GM20431 (cell line): ENCODE results near the gene RASSF5.

Experiments
- in situ Hi-C: fragments of 300-500 bp; cut with MseI, MboI; formaldehyde crosslinking; loops from one replicate; pipeline ENCODE4 v1.15.0; 2020; ENCODE audit warnings: low sequenced_read_pairs; ENCODE audit not compliant: unreplicated experiment

RASSF5 gene

DNA sequence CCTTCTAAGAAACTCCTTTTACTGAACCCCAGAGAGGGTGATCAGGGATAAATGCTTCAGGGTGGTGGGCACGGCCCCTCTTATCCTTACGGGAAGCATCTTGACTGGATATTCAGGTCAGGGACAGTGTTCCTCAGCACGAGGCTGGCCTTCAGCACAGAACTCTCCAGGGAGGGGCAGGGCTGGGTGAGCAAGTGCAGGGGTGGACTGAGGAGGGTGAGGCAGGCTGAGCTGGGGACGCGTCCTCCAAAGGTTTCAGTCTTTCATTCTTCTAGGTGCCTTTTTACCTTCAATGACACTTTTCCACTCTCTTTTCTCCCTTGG is 52.3 kb downstream of the RASSF5 start:
- in situ Hi-C loops, result no loop called here

DNA sequence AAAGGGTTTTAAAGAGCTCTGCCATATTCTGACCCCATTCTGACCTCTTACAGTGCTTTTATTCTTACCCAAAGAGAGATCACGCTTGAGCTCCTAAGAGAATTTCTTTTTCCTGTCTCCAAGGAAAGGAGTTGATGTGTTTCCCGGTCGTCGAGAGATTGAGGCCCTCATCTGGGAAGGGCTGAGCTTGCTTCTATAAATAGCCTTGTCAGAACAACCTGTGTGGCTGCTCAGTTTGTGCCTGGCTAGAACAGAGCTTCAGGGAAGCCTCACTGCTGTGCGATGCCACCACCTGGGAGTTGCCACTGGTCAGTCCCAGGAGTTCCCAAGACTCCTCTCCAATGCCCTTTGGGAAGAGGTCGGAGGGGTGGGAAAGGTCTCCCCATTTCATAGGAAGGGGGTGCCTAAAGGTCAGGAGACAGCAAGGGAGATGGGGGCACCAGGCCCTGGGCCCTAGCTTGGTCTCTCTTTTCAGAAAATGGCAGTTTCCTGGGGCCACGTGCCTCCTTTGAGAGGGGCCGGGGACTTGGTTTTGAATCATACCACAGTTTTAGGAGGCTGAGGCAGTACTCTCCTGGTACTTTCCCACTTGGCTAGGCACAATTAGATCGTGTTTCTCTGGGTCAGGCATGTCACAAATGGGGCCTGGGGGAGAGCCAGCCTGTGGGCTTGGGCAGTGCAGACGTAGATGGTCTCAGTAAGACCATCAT is 52.8 kb downstream of the RASSF5 start:
- in situ Hi-C loops, result no loop called here

DNA sequence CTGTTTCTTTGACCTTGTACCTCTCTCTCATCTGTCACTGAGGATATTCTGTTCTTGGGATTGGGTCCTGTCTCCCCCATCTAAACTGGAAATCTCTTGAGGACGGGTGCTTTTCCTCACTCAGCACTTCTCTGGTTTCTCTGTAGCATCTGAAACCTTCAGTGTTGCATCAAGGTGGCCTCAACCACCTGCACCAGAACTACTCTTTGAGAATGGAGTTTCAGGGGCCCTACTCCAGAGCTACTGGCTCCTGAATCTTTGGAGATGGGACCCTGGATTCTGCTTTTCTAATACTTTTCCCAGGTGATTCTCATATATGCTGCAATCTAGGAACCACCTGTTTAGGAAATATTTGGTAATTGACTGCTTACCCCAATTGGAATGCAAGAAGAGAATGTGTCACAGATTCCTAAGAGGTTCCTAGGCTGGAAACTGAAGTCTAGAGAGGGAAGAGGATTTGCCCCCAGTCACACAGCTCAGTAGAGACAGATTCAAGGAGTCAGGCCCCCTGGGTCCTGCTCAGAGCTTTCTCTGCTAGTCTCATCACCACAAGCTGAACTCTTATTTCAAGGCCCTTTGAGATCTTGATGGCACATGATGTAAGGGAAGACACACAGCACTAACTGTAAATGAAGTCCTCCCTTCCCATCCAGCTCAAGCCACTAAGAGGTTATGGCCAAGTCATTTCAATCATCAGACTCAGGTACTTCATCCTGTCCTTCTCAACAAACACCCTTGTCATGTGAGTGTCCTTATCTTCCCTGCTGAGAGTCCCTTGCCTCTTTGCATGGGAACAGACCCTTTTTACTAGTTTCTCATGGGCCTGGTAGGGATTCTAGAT is 56.3 kb downstream of the RASSF5 start:
- in situ Hi-C loops, result no loop called here

DNA sequence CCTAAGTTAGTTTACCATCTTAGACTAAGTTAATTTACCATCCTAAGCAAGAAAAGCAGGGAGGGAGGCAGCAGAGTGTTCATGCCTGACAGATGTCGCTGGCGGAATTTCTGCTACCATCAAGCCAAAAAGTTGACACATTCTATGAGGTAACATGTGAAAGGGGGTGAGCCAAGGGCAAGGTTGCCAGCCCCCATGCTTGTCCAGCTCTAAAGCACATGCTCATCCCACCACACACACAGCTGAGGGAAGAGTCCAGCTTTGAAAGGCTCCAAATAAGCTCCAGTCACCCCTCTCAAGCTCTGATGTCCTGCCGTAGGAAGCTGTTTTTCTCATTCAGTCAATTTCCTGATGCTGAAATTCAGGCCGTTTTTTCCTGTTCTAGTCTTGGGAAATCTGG is 58.7 kb downstream of the RASSF5 start:
- in situ Hi-C loops, result no loop called here

DNA sequence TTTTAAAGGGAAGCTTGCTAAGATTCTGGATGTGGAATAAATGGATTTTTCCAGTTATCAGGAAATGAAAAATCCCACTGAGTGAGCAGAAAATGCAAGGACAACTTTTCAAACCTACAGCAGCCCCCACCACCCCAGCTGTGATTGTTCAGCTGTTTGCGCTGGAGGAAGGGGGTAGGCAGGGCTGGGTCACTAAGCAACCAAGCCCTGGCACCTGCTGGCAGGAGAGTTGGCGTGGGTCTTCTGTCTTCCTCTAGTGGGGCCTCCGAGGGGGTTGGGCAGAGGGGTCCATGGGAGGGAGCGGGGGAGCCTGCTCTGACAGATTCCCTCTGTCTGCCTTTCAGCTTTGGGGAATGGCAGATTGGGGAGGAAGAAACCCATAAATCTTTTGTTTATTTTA is 59.7 kb downstream of the RASSF5 start:
- in situ Hi-C loops, result no loop called here

DNA sequence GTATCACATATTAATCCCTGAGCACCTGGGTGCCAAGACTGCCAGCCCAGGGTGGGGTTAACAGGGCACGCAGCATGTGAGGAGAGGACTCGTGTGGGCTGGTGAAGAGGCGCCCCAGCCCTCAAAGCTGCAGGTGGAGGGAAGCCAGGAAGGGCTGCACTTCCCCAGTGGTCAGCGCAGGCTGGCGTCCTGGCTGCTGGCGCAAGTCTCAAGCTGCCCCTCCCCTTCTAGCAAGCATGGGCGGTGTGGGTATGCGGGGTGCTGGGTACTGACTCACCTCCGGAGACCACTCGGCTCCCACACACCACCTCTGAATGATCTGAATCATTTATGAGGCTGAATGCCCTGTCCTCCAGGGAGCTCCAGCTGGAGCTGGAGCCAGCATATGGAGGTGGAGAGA is 60.9 kb downstream of the RASSF5 start:
- in situ Hi-C loops, result no loop called here

DNA sequence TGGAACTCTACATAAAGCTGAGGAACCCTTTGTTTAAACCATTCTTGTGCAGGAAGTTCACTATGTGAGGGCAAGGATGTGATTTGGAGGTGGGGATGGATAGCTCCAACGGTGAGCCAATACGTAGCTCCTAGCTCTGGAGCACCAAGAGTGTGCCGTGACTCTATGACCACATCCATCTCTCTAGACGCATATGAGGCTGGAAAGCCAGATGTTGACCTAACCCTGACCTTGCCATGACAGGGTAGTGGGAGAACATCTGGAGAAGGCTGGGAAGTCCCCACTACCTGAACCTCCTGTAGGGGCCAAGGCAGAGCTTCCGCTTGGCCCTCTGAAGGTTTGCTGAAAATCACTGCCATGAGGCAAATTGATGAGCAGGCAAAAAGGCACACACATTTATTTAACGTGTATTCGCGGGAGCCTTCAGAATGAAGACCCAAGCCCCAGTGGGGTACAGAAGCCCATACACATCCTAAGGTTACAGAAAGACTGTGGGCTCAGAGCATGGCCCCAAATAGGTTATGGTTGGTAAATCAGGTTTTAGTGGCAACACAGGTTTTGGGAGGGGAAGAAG is 61.5 kb downstream of the RASSF5 start:
- in situ Hi-C loops, result no loop called here

DNA sequence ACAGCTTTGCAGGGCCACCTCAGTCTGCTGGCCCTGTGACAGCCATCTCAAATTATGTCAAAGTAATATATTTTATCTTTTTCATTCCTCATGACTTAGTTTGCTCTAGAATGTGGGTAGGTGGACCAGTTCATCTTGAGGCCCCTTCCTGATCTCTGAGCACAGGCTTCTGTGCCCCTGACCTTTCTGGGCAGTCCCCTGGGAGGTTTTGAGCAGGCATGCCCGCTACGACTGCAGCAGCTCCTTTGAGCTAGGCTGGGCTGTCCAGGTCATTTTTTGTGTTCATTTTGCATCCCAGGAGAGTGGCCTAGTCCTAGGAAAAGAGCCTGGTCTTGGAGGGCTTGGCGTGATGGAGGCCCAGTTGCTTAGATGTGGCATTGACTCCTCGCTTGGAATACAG is 62.2 kb downstream of the RASSF5 start:
- in situ Hi-C loops, result no loop called here

DNA sequence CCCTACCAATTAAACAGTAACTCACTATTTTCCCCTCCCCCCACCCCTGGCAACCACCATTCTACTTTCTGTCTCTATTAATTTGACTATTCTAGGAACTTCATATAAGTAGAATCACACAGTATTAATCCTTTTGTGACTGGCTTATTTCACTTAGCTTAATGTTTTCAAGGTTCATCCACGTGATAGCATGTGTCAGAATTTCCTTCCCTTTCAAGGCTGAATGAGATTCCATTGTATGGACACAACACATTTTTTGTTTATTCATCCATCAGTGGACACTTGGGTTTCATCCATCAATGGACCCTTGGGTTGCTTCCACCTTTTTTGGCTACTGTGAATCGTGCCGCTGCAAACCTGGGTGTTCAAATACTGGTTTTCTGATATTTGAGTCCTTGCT is 63.2 kb downstream of the RASSF5 start:
- in situ Hi-C loops, result no loop called here

DNA sequence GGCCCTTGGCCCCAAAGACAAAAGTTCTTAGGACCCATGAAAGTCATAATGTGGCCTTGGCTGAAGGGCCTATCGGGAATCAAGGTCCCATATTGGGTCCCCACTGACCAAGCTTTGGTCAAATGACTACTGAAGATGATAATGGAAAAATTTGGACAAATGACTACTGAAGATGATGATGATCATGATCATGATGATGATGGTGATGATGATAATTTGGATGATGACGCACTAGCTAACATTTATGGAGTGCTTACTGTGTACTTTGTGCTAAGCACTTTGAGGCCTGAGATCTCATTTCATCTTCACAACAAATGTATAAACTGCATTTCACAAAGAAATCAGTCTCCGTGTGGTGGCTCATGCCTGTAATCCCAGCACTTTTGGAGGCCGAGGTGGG is 65.5 kb downstream of the RASSF5 start:
- in situ Hi-C loops, result no loop called here

DNA sequence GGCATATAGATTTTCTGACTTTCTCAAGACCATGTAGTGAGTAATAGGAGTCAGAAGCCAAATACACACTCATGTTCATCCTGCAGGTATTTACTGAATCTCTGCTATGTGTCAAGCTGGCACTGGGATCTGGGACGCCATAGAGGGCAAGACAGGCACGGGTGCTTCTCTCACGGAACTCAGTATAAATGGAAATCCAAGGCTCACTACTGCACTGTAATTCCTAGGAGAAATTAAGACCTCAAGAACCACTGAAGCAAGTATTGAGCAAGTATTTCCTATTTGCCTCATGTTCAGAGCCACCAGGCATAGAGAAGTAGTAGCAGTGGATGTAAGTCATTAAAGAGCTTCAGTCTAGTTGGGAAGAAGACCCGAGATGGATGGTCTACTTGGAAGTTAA is 66.0 kb downstream of the RASSF5 start:
- in situ Hi-C loops, result no loop called here

DNA sequence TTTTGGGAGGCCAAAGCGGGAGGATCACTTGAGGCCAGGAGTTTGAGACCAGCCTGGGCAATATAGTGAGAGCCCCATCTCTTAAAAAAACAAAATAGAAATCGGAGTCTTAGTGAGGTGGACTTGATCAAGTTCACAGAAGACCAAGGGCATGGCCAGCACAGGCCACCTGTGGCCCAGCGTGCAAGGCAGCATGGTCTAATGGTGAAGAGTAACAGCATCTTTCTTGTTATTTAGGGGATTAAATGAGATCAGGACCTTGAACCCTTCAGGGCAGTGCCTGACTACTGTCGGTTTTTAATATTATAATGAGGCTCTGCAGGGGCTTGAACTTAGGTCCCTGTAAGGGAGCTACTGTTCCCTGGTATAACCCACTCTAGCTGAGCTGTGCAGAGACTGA is 66.4 kb downstream of the RASSF5 start:
- in situ Hi-C loops, result no loop called here

DNA sequence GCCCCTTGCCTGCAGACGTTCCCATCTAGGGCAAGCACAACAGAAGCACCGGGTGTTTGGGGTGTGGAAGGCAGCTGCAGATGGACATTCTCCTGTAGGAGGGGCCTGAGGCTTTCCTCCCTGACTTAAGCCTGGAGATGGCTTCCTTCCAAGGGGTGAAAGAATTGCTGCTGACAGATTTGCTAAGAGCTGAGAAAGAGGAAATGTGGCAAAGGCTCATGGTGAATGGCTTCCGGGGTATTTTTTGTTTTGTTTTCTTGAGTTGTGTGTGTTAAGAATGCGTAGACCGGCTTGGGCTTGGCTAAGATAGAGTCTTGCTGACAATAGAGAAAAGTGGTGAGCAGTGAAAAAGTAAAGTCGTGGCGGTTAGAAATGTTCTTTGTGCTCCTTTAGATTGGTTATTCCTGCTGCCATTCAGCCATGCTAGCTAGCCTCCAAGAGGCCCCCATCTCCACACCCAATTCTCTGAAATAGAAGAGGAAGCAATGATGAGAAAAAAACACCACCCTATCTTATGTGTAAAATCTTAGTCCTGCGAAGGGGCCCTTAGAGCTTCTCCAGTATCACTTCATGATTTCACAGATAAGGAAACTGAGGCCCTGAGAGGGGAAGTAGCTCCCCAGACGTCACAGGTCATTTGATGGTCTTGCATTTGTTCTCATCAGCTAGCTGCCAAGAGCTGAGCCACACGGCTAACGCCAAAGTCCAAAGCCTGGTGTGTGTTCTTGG is 68.0 kb downstream of the RASSF5 start:
- in situ Hi-C loops, result no loop called here

DNA sequence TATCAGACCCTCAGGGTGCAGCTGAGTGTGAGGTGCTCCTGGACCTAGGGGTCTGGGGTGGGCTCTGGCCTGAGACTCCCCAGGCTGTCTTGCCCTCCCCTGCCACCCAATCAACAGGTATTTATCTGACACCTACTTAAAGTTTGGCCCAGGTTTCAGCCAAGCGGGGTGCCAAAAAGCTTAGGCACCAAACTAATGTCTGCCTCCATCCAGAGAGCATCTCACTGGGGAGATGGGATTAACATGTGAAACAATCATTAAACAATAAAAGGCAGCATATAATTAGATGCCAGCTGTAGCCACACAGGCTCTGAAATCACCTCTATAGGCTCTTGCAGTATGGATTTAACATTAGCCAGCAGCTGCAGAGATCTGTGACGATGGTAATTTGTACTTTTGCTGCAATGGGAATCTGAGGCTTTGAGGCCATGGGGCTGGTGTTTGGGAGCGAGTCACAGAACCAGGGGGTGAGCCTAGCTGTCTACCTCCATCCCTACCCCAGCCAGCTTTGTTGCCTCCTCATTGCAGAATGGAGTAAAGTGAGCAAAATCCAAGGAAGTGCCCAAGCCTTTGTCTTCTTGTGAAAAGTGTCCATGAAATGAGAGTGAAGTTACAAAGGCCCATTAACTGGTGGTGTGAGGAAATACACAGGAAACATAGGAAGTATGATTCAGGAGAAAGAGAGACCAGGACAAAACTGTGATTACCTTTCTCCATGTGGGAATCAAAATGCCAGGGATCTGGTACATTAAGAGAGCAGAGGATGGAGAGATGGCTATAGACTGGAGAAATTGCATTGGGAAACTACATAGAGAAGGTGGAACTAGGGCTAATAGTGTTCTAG is 68.8 kb downstream of the RASSF5 start:
- in situ Hi-C loops, result no loop called here

DNA sequence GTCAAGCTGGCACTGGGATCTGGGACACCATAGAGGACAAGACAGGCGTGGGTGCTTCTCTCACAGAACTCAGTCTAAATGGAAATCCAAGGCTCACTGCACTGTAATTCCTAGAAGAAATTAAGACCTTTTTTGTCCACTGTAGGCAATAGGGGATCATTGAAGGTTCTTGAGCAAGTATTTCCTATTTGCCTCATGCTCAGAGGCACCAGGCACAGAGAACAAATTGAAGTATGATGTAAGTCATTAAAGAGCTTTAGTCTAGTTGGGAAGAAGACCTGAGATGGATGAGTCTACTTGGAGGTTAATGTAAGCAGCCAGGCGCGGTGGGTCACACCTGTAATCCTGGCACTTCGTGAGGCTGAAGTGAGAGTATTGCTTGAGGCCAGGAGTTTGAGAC is 70.3 kb downstream of the RASSF5 start:
- in situ Hi-C loops, result no loop called here

DNA sequence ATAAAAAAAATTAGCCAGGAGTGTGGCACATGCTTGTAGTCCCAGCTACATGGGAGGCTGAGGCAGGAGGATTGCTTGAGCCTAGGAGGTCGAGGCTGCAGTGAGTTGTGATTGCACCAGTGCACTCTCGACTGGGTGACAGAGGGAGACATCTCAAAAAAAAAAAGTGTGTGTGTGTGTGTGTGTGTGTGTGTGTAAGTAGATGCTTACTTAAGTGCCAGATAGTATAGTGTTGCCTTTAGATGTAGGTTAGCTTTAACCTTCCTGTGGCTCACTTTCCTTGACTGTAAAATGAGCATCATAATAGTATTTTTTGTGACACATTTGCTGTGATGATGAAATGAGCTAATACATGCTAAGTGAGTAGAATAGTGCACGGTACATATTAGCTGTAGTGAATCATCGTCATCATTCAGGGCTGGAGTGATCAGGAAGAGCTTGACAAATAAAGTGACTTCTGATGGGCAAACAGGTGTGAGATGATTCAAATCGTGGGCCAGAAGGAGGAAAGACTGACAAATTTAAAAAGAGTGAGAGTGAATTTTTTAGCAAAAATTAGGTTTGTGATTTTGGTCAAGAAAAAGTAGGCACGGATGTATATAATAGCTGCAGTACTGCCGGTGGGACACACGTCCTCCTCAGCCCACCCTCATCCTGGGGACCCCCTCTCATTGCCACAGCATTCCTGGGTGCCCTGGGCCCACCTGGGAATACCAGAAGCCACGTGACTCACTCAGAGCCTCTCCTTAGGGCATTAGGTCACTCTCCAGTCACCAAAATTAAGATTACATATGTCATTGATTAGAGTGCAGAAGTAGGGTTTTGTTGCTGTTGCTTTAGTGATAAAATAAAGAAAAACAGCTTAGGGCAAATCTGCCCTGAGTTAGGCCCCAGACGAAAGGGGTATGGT is 71.0 kb downstream of the RASSF5 start:
- in situ Hi-C loops, result no loop called here

DNA sequence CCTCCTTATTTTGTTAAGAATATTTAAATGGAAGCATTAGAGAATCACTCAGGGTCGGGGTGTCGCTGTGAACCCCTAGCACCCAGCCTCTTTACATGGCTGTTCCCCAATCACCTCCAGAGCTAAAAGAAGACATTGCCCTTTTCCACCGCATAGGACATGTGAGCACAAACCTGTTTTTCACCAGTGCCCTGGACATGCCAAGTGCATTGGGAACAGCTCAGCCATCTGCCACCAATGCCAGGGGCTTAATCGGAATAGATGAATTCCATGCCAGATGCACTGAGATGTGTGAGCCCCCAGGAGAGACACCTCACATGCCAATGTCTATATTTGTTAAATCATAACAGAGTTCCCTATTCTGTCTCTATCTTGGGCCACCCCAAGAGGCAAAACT is 71.6 kb downstream of the RASSF5 start:
- in situ Hi-C loops, result no loop called here

DNA sequence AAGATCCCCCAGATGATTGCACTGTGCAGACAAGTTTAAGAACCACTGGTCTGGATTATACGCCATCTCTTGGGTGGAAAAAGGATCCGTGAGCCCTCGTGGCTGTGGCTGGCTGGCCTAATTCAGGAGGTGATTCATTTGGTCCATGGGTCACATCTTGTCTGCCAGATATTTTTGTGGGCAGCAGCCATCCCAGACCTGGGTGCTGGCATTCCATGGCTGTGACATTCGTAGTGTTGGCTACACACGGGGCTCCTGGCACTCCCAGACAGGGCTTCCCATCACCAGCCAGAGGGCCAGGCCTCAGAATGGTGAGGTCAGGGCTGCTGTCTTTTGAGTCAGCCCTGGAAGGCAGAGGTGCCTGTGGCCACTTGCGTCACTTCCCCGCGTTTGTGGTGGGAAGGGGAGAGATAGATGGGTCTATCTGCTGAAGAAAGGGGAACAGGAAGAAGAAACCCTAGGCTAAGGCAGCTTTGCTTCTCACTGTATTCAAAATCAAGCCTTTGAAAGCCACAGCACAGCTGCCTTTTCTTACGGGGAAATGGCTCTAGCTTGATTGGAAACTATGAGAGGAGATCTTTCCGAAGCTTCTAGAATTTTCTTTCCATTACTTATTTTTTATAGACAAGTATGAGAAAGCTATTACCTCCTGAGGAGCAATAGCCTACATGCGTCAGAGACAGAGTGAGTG is 72.6 kb downstream of the RASSF5 start:
- in situ Hi-C loops, result loop anchor here (10.0 kb wide), 1 partner anchor 95 kb away; no protein-coding TSS in a partner anchor
